Measurements from ENCODE around the gene SLC35F4.
"Not testable (repeated sequence)": the region's sequence is repeated elsewhere in the genome, so short reads cannot be mapped to it uniquely, and the experiment has no call there.

SLC35F4 gene

GRCh38 chr14:57809808-57810207, 56.1 kb downstream of the SLC35F4 start:
- DNase-seq (ENCODE audit: low read depth) = no peak

- no peak for DNase-seq (ENCODE audit: low read depth)
Measured at GRCh38 chr14:57797160-57797559, 68.7 kb downstream of the SLC35F4 start.

- DNase-seq (ENCODE audit: low read depth) = no peak
Measured at GRCh38 chr14:57796556-57796955, 69.3 kb downstream of the SLC35F4 start.

GRCh38 chr14:57785058-57785457, 80.8 kb downstream of the SLC35F4 start:
- no peak for DNase-seq (ENCODE audit: low read depth)

- DNase-seq (ENCODE audit: low read depth) = no peak
Measured at GRCh38 chr14:57771801-57772200, 94.1 kb downstream of the SLC35F4 start.

GRCh38 chr14:57769863-57770523, 95.9 kb downstream of the SLC35F4 start:
- DNase-seq (ENCODE audit: low read depth) = no peak

GRCh38 chr14:57761800-57762199, 104.1 kb downstream of the SLC35F4 start:
- DNase-seq (ENCODE audit: low read depth) = no peak

- DNase-seq (ENCODE audit: low read depth) = no peak
Measured at GRCh38 chr14:57760896-57761295, 105.0 kb downstream of the SLC35F4 start.

- no peak for DNase-seq (ENCODE audit: low read depth)
Measured at GRCh38 chr14:57755018-57755521, 110.8 kb downstream of the SLC35F4 start.

GRCh38 chr14:57754527-57754926, 111.4 kb downstream of the SLC35F4 start:
- DNase-seq (ENCODE audit: low read depth) = no peak

GRCh38 chr14:57753821-57754220, 112.1 kb downstream of the SLC35F4 start:
- no peak for DNase-seq (ENCODE audit: low read depth)

GRCh38 chr14:57752142-57752695, 113.7 kb downstream of the SLC35F4 start:
- DNase-seq (ENCODE audit: low read depth) = not testable (repeated sequence)

- DNase-seq (ENCODE audit: low read depth) = no peak
Measured at GRCh38 chr14:57751400-57751799, 114.5 kb downstream of the SLC35F4 start.

GRCh38 chr14:57749267-57749666, 116.6 kb downstream of the SLC35F4 start:
- DNase-seq (ENCODE audit: low read depth) = no peak

- DNase-seq (ENCODE audit: low read depth) = no peak
Measured at GRCh38 chr14:57748279-57748678, 117.6 kb downstream of the SLC35F4 start.

GRCh38 chr14:57747036-57747435, 118.9 kb downstream of the SLC35F4 start:
- DNase-seq (ENCODE audit: low read depth) = no peak

GRCh38 chr14:57746563-57746962, 119.3 kb downstream of the SLC35F4 start:
- DNase-seq (ENCODE audit: low read depth) = no peak

GRCh38 chr14:57739516-57739915, 126.4 kb downstream of the SLC35F4 start:
- DNase-seq (ENCODE audit: low read depth) = no peak

- no peak for DNase-seq (ENCODE audit: low read depth)
Measured at GRCh38 chr14:57737598-57737997, 128.3 kb downstream of the SLC35F4 start.

GRCh38 chr14:57736391-57736790, 129.5 kb downstream of the SLC35F4 start:
- no peak for DNase-seq (ENCODE audit: low read depth)

- DNase-seq (ENCODE audit: low read depth) = no peak
Measured at GRCh38 chr14:57735276-57735675, 130.6 kb downstream of the SLC35F4 start.

- DNase-seq (ENCODE audit: low read depth) = no peak
Measured at GRCh38 chr14:57732463-57733285, 133.2 kb downstream of the SLC35F4 start.

All from T follicular helper cell (primary cell).